ENCODE data around the gene SMARCC1. TPM values are rescaled to one million over a fixed set of nuclear protein-coding genes. Genes with fewer than 3 reads are reported as not detected.

Gene SMARCC1
- total RNA-seq, 4 donors from 2014 or later: 25.0 to 110 (median 56.4) TPM

- TF ChIP-seq, protein P1, sequence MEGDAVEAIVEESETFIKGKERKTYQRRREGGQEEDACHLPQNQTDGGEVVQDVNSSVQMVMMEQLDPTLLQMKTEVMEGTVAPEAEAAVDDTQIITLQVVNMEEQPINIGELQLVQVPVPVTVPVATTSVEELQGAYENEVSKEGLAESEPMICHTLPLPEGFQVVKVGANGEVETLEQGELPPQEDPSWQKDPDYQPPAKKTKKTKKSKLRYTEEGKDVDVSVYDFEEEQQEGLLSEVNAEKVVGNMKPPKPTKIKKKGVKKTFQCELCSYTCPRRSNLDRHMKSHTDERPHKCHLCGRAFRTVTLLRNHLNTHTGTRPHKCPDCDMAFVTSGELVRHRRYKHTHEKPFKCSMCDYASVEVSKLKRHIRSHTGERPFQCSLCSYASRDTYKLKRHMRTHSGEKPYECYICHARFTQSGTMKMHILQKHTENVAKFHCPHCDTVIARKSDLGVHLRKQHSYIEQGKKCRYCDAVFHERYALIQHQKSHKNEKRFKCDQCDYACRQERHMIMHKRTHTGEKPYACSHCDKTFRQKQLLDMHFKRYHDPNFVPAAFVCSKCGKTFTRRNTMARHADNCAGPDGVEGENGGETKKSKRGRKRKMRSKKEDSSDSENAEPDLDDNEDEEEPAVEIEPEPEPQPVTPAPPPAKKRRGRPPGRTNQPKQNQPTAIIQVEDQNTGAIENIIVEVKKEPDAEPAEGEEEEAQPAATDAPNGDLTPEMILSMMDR (IDR thresholded peaks at IDR 0.05): no peak
- TF ChIP-seq POLR2A (IDR thresholded peaks at IDR 0.05): no peak
- H3K36me3 ChIP-seq: no peaks in the 10 kb centered on the region
- H3K4me1 ChIP-seq: no peaks in the 10 kb centered on the region
- no peak for DNase-seq
- no peak overlapping the region for H3K27ac ChIP-seq
- H3K27me3 ChIP-seq: no peaks in the 10 kb centered on the region
- no peak overlapping the region for H3K4me3 ChIP-seq
- H3K9me3 ChIP-seq: no peaks in the 10 kb centered on the region
Observed at GRCh38 chr3:47540281-47540680, 241.4 kb downstream of the SMARCC1 start.

GRCh38 chr3:47536967-47537366, 244.7 kb downstream of the SMARCC1 start:
- Histone ChIP-seq H3K27ac (no peak overlapping the region), H3K27me3 (no peaks in the 10 kb centered on the region), H3K4me1 (no peaks in the 10 kb centered on the region), H3K4me3 (no peak overlapping the region), H3K9me3 (no peaks in the 10 kb centered on the region), H3K36me3 (no peaks in the 10 kb centered on the region)
- no peak for DNase-seq
- no peak for TF ChIP-seq POLR2A (IDR thresholded peaks at IDR 0.05)
- TF ChIP-seq, protein P1 (IDR thresholded peaks at IDR 0.05): no peak

GRCh38 chr3:47536221-47536891, 245.3 kb downstream of the SMARCC1 start:
- Histone ChIP-seq H3K27ac (no peak overlapping the region), H3K4me1 (no peaks in the 10 kb centered on the region), H3K27me3 (no peaks in the 10 kb centered on the region), H3K36me3 (no peaks in the 10 kb centered on the region), H3K4me3 (no peak overlapping the region), H3K9me3 (no peaks in the 10 kb centered on the region)
- TF ChIP-seq, protein P1 (IDR thresholded peaks at IDR 0.05): no peak
- no peak for TF ChIP-seq POLR2A (IDR thresholded peaks at IDR 0.05)
- DNase-seq: no peak

Small RNAs within 50 kb of the gene (small RNA-seq; reads per million reads assigned to genes)
- 0 reads per million in 2 donors for gene RF02271
- gene RN7SL870P: 0 reads per million in 2 donors

Other genes starting within 250 kb of the SMARCC1 start
- gene CSPG5, start 203.0 kb downstream of the SMARCC1 start, total RNA-seq: 1 to 10 TPM in 2 of 4 donors, not detected in 2; 1.3 to 1.7 TPM
- 10 to 100 TPM; 42.0 to 72.9 (median 58.5) TPM for gene DHX30, start 21.2 kb upstream of the SMARCC1 start, total RNA-seq
- gene MAP4, start 234.5 kb upstream of the SMARCC1 start, total RNA-seq: 100 to 1,000 TPM in 1 of 4 donors, 10 to 100 TPM in 3; 55.0 to 171 (median 89.3) TPM